IMR-90 (cell line): ENCODE measurements around the gene UBE2N. TPM values are rescaled to one million over a fixed set of nuclear protein-coding genes. Genes with fewer than 3 reads are reported as not detected.
"Not testable (repeated sequence)": the region's sequence is repeated elsewhere in the genome, so short reads cannot be mapped to it uniquely, and the experiment has no call there.

Experiments
- ATAC-seq: fragments of 200-7000 bp; cut with Tn5 transposase; 2 replicates; pipeline ENCODE4 v1.9.1; 2020; ENCODE audit warnings: low read depth, mild to moderate bottlenecking, moderate library complexity
- BruUV-seq: library from RNA; stranded (reverse); fragments of 400-500 nt; replicated peaks from 2 replicates; lab custom pipeline; 2021; lab: Mats Ljungman, UMichigan
- CTCF ChIA-PET: fragments of 300-600 bp; formaldehyde crosslinking; extraction: SDS; loops from one replicate; lab custom pipeline; 2021; ENCODE audit warnings: antibody characterized with exemption; lab: Yijun Ruan, JAX
- POLR2A ChIA-PET: fragments of 300-600 bp; sonication (Branson Sonifier 250); formaldehyde crosslinking; loops from one replicate; lab custom pipeline; 2022; ENCODE audit warnings: antibody characterized with exemption; ENCODE audit not compliant: unreplicated experiment; lab: Charles Lee
- DNase-seq: peaks from one replicate; pipeline ENCODE4 v3.0.0; 2013
- H2AFZ ChIP-seq: replicated peaks from 2 replicates; pipeline ENCODE3; 2013; ENCODE audit warnings: low read length, mild to moderate bottlenecking; ENCODE audit not compliant: poor library complexity
- H2AK5ac ChIP-seq: 2 replicates; pipeline ENCODE4 v1.6.1; 2013; ENCODE audit warnings: low read depth, low read length, inconsistent platforms
- H2AK9ac ChIP-seq: replicated peaks from 2 replicates; pipeline ENCODE3; 2013; ENCODE audit warnings: mild to moderate bottlenecking, low read depth, low read length, moderate library complexity; ENCODE audit not compliant: poor library complexity
- H2BK120ac ChIP-seq: 2 replicates; pipeline ENCODE4 v1.6.1; 2013; ENCODE audit warnings: low read depth, low read length, inconsistent platforms
- H2BK15ac ChIP-seq: 3 replicates; pipeline ENCODE4 v1.6.1; 2013; ENCODE audit warnings: low read depth, low read length, inconsistent platforms
- H2BK20ac ChIP-seq: 2 replicates; pipeline ENCODE4 v1.6.1; 2013; ENCODE audit warnings: low read depth, mild to moderate bottlenecking, inconsistent platforms, low read length, moderate library complexity
- H2BK5ac ChIP-seq: 2 replicates; pipeline ENCODE4 v1.6.1; 2013; ENCODE audit warnings: mild to moderate bottlenecking, low read depth, low read length, inconsistent platforms; ENCODE audit not compliant: poor library complexity, severe bottlenecking
- H3K14ac ChIP-seq: replicated peaks from 2 replicates; pipeline ENCODE4 v1.6.1; 2013; ENCODE audit warnings: low read depth, low read length, inconsistent platforms
- H3K18ac ChIP-seq: 2 replicates; pipeline ENCODE4 v1.6.1; 2013; ENCODE audit warnings: low read depth, low read length, control low read depth
- H3K23ac ChIP-seq: 2 replicates; pipeline ENCODE4 v1.6.1; 2013; ENCODE audit warnings: low read depth, low read length, inconsistent platforms
- H3K27ac ChIP-seq: 2 replicates; pipeline ENCODE4 v1.5.1; 2013; ENCODE audit warnings: mild to moderate bottlenecking, control low read depth, low read length; ENCODE audit not compliant: insufficient read depth
- H3K27me3 ChIP-seq: 2 replicates; pipeline ENCODE4 v1.6.1; 2013; ENCODE audit warnings: low read length; ENCODE audit not compliant: control insufficient read depth, insufficient read depth
- H3K36me3 ChIP-seq: 2 replicates; pipeline ENCODE4 v1.6.1; 2013; ENCODE audit warnings: low read length, mixed read lengths; ENCODE audit not compliant: control insufficient read depth, insufficient read depth
- H3K4ac ChIP-seq: 2 replicates; pipeline ENCODE4 v1.6.1; 2013; ENCODE audit warnings: low read depth, low read length, inconsistent platforms
- H3K4me1 ChIP-seq: 2 replicates; pipeline ENCODE4 v1.6.1; 2013; ENCODE audit warnings: low read length, mixed read lengths; ENCODE audit not compliant: control insufficient read depth, insufficient read depth
- H3K4me2 ChIP-seq: 2 replicates; pipeline ENCODE4 v1.6.1; 2013; ENCODE audit warnings: low read depth, mild to moderate bottlenecking, control low read depth, low read length, moderate library complexity
- H3K4me3 ChIP-seq: 2 replicates; pipeline ENCODE4 v1.5.1; 2013; ENCODE audit warnings: low read depth, mild to moderate bottlenecking, control low read depth, low read length, moderate library complexity; ENCODE audit not compliant: insufficient read depth
- H3K56ac ChIP-seq: 2 replicates; pipeline ENCODE4 v1.6.1; 2013; ENCODE audit warnings: low read length, inconsistent platforms; ENCODE audit not compliant: insufficient read depth; ENCODE audit errors: extremely low read depth
- H3K79me1 ChIP-seq, 2 experiments: 2 replicates each; pipeline ENCODE4 v1.6.1; 2013; ENCODE audit warnings: low read length in 2 of 2, inconsistent platforms in 1 of 2, low read depth in 1 of 2
- H3K9ac ChIP-seq: 2 replicates; pipeline ENCODE4 v1.6.1; 2013; ENCODE audit warnings: low read depth, low read length, control low read depth
- H3K9me1 ChIP-seq: 2 replicates; pipeline ENCODE4 v1.6.1; 2013; ENCODE audit warnings: low read length, inconsistent platforms; ENCODE audit not compliant: insufficient read depth
- H3K9me3 ChIP-seq: 2 replicates; pipeline ENCODE4 v1.6.1; 2013; ENCODE audit warnings: low read length; ENCODE audit not compliant: control insufficient read depth, insufficient read depth
- H4K20me1 ChIP-seq: 2 replicates; pipeline ENCODE4 v1.6.1; 2013; ENCODE audit warnings: low read length, inconsistent platforms; ENCODE audit not compliant: insufficient read depth
- H4K5ac ChIP-seq: 2 replicates; pipeline ENCODE4 v1.6.1; 2013; ENCODE audit warnings: mild to moderate bottlenecking, low read depth, low read length, control low read depth
- H4K8ac ChIP-seq, 2 experiments: 2 replicates each; pipeline ENCODE4 v1.6.1; 2013; ENCODE audit warnings: low read depth in 2 of 2, low read length in 2 of 2, control low read depth in 1 of 2, inconsistent platforms in 1 of 2
- H4K91ac ChIP-seq: 2 replicates; pipeline ENCODE4 v1.6.1; 2013; ENCODE audit warnings: low read depth, low read length, inconsistent platforms; ENCODE audit not compliant: insufficient read depth
- MAFK ChIP-seq: IDR thresholded peaks from 2 replicates; pipeline ENCODE4 v1.6.1; 2012; ENCODE audit warnings: low read depth, low read length, improper control_type of control experiment
- MAZ ChIP-seq: IDR thresholded peaks from 2 replicates; pipeline ENCODE4 v1.6.1; 2012; ENCODE audit warnings: low read depth, mild to moderate bottlenecking, low read length, improper control_type of control experiment, moderate library complexity, borderline replicate concordance
- NFE2L2 ChIP-seq: fragments of 150-350 bp; IDR thresholded peaks from 2 replicates; pipeline ENCODE4 v1.6.1; 2016; ENCODE audit warnings: low read depth, mild to moderate bottlenecking, low read length
- POLR2A ChIP-seq: IDR thresholded peaks from 2 replicates; pipeline ENCODE4 v1.6.1; 2012; ENCODE audit warnings: mild to moderate bottlenecking, low read depth, low read length
- RFX5 ChIP-seq: IDR thresholded peaks from 2 replicates; pipeline ENCODE4 v1.8.0; 2012; ENCODE audit warnings: low read depth, mild to moderate bottlenecking, low read length, moderate library complexity
- WGBS, 2 experiments: methylation state at CpG; one replicate each; pipeline versions ENCODE4 v1.1.5 to v1.1.7; 2013; ENCODE audit warnings: missing lambda C conversion rate in 2 of 2; ENCODE audit not compliant: insufficient read length in 1 of 2; ENCODE audit errors: extremely low coverage in 2 of 2; 5-methylcytosine and 5-hydroxymethylcytosine counted together
- dilution Hi-C: fragments of 300-500 bp; cut with HindIII; formaldehyde crosslinking; loops from one replicate; pipeline ENCODE4 v1.14.3; 2018; ENCODE audit warnings: low sequenced_read_pairs; ENCODE audit not compliant: unreplicated experiment
- in situ Hi-C: fragments of 300-500 bp; cut with MboI; formaldehyde crosslinking; loops from 3 replicates; pipeline ENCODE4 v1.14.3; 2019; ENCODE audit warnings: low sequenced_read_pairs, inconsistent platforms, mixed read lengths
- intact Hi-C: fragments of 100-400 bp; cut with micrococcal nuclease; formaldehyde crosslinking; loops from 2 replicates; pipeline ENCODE4 v1.10.0; 2022
- polyA plus RNA-seq, 3 experiments: library from polyadenylated mRNA; depleted of rRNA; stranded (reverse); fragments of >200 nt; gene quantifications; 2 replicates each; pipeline ENCODE4 v1.2.3, GENCODE V29; 2012; ENCODE audit warnings: low replicate concordance in 1 of 3
- total RNA-seq: library from RNA; depleted of rRNA; stranded (reverse); fragments of >200 nt; gene quantifications from 2 replicates; pipeline ENCODE4 v1.2.3, GENCODE V29; 2012
- TF ChIP-seq, protein P1 (sequence below): conservative IDR thresholded peaks from 2 replicates; pipeline ENCODE4 v1.5.1; 2012; ENCODE audit warnings: mild to moderate bottlenecking, low read depth, low read length, improper control_type of control experiment

UBE2N gene
- total and polyA plus RNA-seq, 2 of the 4 experiments (the other 2 are of a cell fraction) = 64.5 to 103 TPM

DNA sequence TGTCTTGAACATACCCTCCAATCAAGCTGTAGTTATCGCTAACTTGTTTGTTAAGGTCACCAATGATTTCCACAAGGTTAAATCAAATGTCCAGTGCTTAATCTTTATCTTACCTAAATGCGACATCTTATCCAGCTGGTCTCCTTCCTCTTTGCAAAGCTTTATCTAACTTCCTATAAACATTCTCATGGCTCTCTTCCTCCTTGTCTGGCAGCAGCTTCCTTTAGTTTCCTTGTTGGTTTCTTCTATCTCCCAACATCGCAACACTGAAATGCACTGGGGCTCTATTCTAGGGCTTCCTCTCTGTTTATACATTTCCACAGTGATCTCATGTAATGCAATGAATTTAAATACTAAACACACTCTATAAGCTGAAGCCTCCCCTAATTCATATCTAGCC, 28.7 kb downstream of the UBE2N start:
- Histone ChIP-seq H3K56ac (no peak overlapping the region; the same call in 1 of the 2 replicates), H2BK120ac (no peak overlapping the region), H3K18ac (peak overlapping the region; percentile 29; the same call in 1 of the 2 replicates), H3K4me1 (peaks cover 18% of the 10 kb centered on the region), H2BK5ac (peak overlapping the region; percentile 66), H3K27me3 (no peaks in the 10 kb centered on the region), H2AK9ac (no peak overlapping the region), H4K20me1 (peaks cover 12% of the 10 kb centered on the region; the same call in 1 of the 2 replicates), H3K4ac (peak overlapping the region; percentile 51), H3K36me3 (peaks cover 2% of the 10 kb centered on the region), H2BK15ac (no peak overlapping the region; the same call in 2 of the 3 replicates), H3K4me2 (no peak overlapping the region), H3K9ac (no peak overlapping the region), H4K91ac (no peak overlapping the region), H2AK5ac (peak overlapping the region; percentile 60; the same call in 1 of the 2 replicates), H3K23ac (peak overlapping the region; percentile 64; the same call in 1 of the 2 replicates), H3K9me3 (no peaks in the 10 kb centered on the region), H2BK20ac (no peak overlapping the region), H3K4me3 (no peak overlapping the region), H3K79me1 (peaks cover 17 to 54% of the 10 kb centered on the region in 2 experiments), H4K5ac (peak overlapping the region; percentile 16; the same call in 1 of the 2 replicates), H3K27ac (no peak overlapping the region), H2AFZ (no peak overlapping the region), H4K8ac (peak overlapping the region in 1 of 2 experiments; percentile 43; a peak in 2 of 4 replicates), H3K14ac (0 out of 2 replicates have a peak overlapping the region, but pooled peaks have one; percentile 25), H3K9me1 (peaks cover 17% of the 10 kb centered on the region)
- WGBS, 2 experiments = 62% methylated on average over 3 of the region's 3 CpGs; no CpG with 5 or more reads in 1 of the 2 experiments
- in situ Hi-C loops (loop anchor here (10.0 to 25.0 kb wide), 2 partner anchors 428 to 626 kb away; no protein-coding TSS in a partner anchor), dilution Hi-C loops (no loop called here), intact Hi-C loops (no loop called here)
- DNase-seq (no peak), ATAC-seq (no peak)
- ChIA-PET CTCF (interaction anchor here (0.5 kb wide), 1 partner anchor 91 kb away, joined by 3 read pairs; no protein-coding TSS in a partner anchor), POLR2A (no interaction called here)
- TF ChIP-seq RFX5 = no peak
- TF ChIP-seq, protein P1, sequence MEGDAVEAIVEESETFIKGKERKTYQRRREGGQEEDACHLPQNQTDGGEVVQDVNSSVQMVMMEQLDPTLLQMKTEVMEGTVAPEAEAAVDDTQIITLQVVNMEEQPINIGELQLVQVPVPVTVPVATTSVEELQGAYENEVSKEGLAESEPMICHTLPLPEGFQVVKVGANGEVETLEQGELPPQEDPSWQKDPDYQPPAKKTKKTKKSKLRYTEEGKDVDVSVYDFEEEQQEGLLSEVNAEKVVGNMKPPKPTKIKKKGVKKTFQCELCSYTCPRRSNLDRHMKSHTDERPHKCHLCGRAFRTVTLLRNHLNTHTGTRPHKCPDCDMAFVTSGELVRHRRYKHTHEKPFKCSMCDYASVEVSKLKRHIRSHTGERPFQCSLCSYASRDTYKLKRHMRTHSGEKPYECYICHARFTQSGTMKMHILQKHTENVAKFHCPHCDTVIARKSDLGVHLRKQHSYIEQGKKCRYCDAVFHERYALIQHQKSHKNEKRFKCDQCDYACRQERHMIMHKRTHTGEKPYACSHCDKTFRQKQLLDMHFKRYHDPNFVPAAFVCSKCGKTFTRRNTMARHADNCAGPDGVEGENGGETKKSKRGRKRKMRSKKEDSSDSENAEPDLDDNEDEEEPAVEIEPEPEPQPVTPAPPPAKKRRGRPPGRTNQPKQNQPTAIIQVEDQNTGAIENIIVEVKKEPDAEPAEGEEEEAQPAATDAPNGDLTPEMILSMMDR = no peak
- TF ChIP-seq MAZ = no peak
- TF ChIP-seq MAFK = no peak
- TF ChIP-seq POLR2A = no peak
- no peak for TF ChIP-seq NFE2L2
- no TSS peak for BruUV-seq

DNA sequence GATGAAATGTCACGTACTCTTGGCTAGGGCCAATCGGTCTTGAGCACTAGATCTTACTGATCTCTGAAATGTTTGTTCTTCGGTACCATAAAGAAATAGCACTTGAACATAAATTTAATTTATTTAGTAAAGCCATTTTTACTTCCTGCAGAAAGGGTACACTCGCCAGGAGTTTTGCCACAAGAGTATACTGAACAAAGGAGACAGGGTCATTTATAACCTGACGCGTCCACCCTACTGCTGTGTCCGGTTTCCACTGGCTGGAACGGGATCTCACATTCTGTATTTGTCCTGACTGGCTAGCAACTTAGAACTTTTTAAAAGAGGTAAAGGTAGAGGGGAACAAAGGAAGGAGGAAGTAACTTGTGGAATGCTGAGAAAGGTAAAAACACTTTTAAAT, 29.4 kb downstream of the UBE2N start:
- H3K36me3 ChIP-seq, H3K18ac ChIP-seq, DNase-seq, ATAC-seq, H2BK120ac ChIP-seq, H3K56ac ChIP-seq, H2AK9ac ChIP-seq, H3K4me3 ChIP-seq, H4K8ac ChIP-seq, CTCF ChIA-PET, POLR2A ChIA-PET, dilution Hi-C loops, H3K27ac ChIP-seq, intact Hi-C loops, H3K9me3 ChIP-seq, H3K4me2 ChIP-seq, H3K27me3 ChIP-seq, H4K5ac ChIP-seq, H2AFZ ChIP-seq, H2BK5ac ChIP-seq, BruUV-seq, H3K9ac ChIP-seq, H3K4ac ChIP-seq, H2BK15ac ChIP-seq, H4K91ac ChIP-seq, H2AK5ac ChIP-seq: not testable (repeated sequence)
- H3K9me1 ChIP-seq = peaks cover 18% of the 10 kb centered on the region
- H4K20me1 ChIP-seq = peaks cover 12% of the 10 kb centered on the region; the same call in 1 of the 2 replicates
- peaks cover 17 to 55% of the 10 kb centered on the region in 2 experiments for H3K79me1 ChIP-seq
- H3K23ac ChIP-seq = peak overlapping the region; percentile 53; the same call in 1 of the 2 replicates
- in situ Hi-C loops = loop anchor here (10.0 to 25.0 kb wide), 2 partner anchors 428 to 625 kb away; no protein-coding TSS in a partner anchor
- no CpG with 5 or more reads among the region's 8 CpGs for WGBS, 2 experiments
- H2BK20ac ChIP-seq = peak overlapping the region; percentile 8; the same call in 1 of the 2 replicates
- H3K14ac ChIP-seq = peak overlapping the region; percentile 43; the same call in 1 of the 2 replicates
- peaks cover 18% of the 10 kb centered on the region for H3K4me1 ChIP-seq
